Measurements from ENCODE around the gene ATP8B2.
"Not testable (repeated sequence)": the region's sequence is repeated elsewhere in the genome, so short reads cannot be mapped to it uniquely, and the experiment has no call there.

ATP8B2 gene

GRCh38 chr1:154371436-154371835 lies 46.1 kb downstream of the ATP8B2 start:
- DNase-seq (ENCODE audit: low spot score in 2 of 2) (no peak), ATAC-seq (ENCODE audit: low read depth) (no peak)
- no peak overlapping the region for H3K27ac Mint-ChIP-seq
- no peak overlapping the region for H3K4me3 Mint-ChIP-seq
- no peaks in the 10 kb centered on the region for H3K27me3 Mint-ChIP-seq
- H3K36me3 Mint-ChIP-seq = no peaks in the 10 kb centered on the region
- no peaks in the 10 kb centered on the region for H3K9me3 Mint-ChIP-seq
- H3K4me1 Mint-ChIP-seq = no peaks in the 10 kb centered on the region

DNA sequence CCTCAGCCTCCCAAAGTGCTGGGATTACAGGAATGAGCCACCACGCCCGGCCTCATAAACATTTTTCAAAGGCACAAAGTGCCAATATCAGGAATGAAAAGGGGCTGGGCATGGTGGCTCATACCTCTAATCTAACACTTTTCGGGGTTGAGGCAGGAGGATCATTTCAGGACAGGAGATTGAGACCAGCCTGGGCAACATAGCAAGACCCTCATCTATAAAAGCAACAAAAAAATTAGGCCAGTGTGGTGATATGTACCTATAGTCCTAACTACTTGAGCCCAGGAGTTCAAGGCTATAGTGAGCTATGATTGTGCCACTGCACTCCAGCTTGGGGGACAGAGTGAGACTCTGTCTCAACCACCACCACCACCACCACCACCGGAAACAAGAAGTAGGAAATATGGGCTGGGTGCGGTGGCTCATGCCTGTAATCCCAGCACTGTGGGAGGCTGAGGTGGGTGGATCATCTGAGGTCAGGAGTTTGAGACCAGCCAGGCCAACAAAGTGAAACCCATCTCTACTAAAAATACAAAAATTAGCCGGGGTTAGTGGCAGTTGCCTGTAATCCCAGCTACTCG lies 48.5 kb downstream of the ATP8B2 start:
- not testable (repeated sequence) for DNase-seq (ENCODE audit: low spot score in 2 of 2); H3K4me1 Mint-ChIP-seq; ATAC-seq (ENCODE audit: low read depth); H3K9me3 Mint-ChIP-seq; H3K27me3 Mint-ChIP-seq; H3K36me3 Mint-ChIP-seq; H3K4me3 Mint-ChIP-seq; H3K27ac Mint-ChIP-seq

DNA sequence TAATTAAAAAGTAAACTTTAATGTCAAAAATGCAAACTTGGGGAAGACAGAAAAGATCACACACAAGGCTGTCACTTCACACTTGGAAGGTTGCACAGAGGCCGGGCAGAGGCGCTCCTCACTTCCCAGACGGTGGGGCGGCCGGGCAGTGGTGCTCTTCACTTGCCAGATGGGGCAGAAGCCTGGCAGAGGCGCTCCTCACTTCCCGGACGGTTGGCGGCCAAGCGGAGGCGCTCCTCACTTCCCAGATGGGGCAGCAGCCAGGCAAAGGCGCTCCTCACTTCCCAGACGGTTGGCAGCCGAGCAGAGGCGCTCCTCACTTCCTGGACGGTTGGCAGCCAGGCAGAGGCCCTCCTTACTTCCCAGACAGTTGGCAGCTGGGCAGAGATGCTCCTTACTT lies 54.0 kb downstream of the ATP8B2 start:
- no peaks in the 10 kb centered on the region for H3K9me3 Mint-ChIP-seq
- H3K4me3 Mint-ChIP-seq = no peak overlapping the region
- H3K36me3 Mint-ChIP-seq = no peaks in the 10 kb centered on the region
- ATAC-seq (ENCODE audit: low read depth) = no peak
- DNase-seq (ENCODE audit: low spot score in 2 of 2) = no peak
- no peaks in the 10 kb centered on the region for H3K27me3 Mint-ChIP-seq
- H3K4me1 Mint-ChIP-seq = no peaks in the 10 kb centered on the region
- H3K27ac Mint-ChIP-seq = no peak overlapping the region

DNA sequence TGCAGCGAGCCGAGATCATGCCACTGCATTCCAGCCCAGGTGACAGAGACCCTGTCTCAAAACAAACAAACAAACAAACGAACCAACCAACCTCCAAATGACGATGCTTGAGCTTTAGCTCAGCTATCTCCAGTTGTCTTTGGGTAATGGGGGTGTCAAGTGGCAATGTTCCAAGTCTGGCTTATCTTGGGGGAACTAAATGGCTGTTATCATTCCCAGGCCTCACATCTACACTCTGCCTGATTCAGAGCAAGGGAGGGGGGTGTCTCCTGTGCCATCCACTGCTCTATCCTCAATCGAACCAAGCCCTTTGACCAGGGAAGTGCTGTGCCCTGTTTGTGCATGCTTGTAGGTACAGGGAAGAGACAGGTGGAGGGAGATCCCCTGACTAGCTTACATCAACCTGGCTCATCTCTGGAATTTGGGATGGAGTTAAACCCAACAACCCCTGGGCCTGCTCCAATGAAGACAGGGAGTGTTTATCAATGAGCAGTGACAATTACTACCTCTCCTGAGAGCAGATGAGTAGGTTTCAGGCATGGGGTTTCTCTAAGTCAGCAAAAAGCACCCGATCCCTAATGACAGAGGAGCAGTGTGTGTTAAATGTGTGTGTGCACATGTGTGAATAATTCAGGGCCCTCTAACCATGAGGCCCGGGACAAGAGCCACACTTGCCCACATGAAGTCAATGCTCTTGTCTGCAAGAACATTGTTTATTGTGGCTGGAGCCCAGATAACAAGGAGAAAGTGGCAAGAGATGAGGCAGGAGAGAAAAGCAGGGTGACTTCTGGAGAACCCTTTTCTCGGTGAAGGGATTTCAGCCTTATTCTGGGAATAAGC lies 59.5 kb downstream of the ATP8B2 start:
- Mint-ChIP-seq H3K27ac (peak overlapping the region; percentile 83), H3K9me3 (peaks cover 2% of the 10 kb centered on the region), H3K27me3 (no peaks in the 10 kb centered on the region), H3K36me3 (peaks cover 5% of the 10 kb centered on the region), H3K4me1 (peaks cover 14% of the 10 kb centered on the region), H3K4me3 (peak overlapping the region; percentile 12)
- no peak for ATAC-seq (ENCODE audit: low read depth)
- no peak for DNase-seq (ENCODE audit: low spot score in 2 of 2)

GRCh38 chr1:154386643-154387352 lies 61.5 kb downstream of the ATP8B2 start:
- Mint-ChIP-seq H3K36me3 (peaks cover 5% of the 10 kb centered on the region), H3K27ac (peak overlapping the region; percentile 87), H3K4me1 (peaks cover 14% of the 10 kb centered on the region), H3K9me3 (peaks cover 2% of the 10 kb centered on the region), H3K27me3 (no peaks in the 10 kb centered on the region), H3K4me3 (peak overlapping the region; percentile 87)
- peak; percentile 86 for ATAC-seq (ENCODE audit: low read depth)
- peak; percentile 33 to 48 for DNase-seq (ENCODE audit: low spot score in 2 of 2)

DNA sequence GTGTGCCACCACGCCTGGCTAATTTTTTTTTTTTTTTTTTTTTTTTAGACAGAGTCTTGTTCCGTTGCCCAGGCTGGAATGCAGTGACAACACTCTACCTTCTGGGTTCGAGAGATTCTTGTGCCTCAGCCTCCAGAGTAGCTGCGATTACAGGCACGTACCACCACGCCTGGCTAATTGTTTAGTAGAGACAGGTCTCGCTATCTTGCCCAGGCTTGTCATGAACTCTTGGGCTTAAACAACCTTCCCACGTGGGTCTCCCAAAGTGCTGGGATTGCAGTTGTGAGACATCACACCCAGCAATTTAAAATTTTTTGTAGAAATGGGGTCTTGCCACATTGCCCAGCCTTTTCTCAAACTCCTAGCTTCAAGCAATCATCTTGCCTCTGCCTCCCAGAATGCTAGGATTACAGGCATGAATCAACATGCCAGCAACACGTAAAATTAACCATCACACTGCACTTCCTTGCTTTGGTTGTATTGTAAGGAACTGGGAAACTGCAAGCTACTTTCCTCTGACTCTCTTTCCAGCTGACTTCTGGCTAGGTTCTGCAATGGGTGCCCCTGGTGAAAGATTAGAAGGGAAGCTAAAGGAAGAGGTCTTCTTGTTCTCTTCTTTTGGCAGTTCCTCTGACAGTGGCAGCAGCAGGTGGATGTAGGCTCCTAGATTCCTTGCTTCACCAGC lies 65.9 kb downstream of the ATP8B2 start:
- H3K36me3 Mint-ChIP-seq = no peaks in the 10 kb centered on the region
- H3K9me3 Mint-ChIP-seq = no peaks in the 10 kb centered on the region
- H3K4me3 Mint-ChIP-seq = no peak overlapping the region
- H3K4me1 Mint-ChIP-seq = peaks cover 6% of the 10 kb centered on the region
- no peak for DNase-seq (ENCODE audit: low spot score in 2 of 2)
- no peak for ATAC-seq (ENCODE audit: low read depth)
- no peak overlapping the region for H3K27ac Mint-ChIP-seq
- no peaks in the 10 kb centered on the region for H3K27me3 Mint-ChIP-seq

DNA sequence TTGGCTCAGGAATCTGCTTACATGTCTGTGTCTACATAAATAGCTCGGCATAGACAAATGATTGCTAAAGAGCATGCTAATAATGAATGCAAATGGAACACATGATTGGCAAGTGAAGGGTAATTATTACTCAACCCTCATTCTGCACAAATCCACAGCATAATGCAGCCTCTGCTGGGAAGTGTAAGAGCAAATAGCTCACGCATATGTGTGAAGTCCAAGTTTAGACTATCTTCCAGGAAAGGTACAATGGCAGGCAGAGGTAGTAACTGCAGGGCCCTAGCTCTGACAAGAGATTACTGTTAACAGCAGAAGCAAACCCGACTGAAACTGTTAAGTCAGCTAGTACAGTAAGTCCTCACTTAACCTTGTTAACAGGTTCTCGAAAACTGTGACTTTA lies 72.8 kb downstream of the ATP8B2 start:
- no peak overlapping the region for H3K4me3 Mint-ChIP-seq
- H3K4me1 Mint-ChIP-seq = no peaks in the 10 kb centered on the region
- ATAC-seq (ENCODE audit: low read depth) (no peak), DNase-seq (ENCODE audit: low spot score in 2 of 2) (no peak)
- H3K36me3 Mint-ChIP-seq = no peaks in the 10 kb centered on the region
- no peaks in the 10 kb centered on the region for H3K9me3 Mint-ChIP-seq
- H3K27me3 Mint-ChIP-seq = no peaks in the 10 kb centered on the region
- no peak overlapping the region for H3K27ac Mint-ChIP-seq

DNA sequence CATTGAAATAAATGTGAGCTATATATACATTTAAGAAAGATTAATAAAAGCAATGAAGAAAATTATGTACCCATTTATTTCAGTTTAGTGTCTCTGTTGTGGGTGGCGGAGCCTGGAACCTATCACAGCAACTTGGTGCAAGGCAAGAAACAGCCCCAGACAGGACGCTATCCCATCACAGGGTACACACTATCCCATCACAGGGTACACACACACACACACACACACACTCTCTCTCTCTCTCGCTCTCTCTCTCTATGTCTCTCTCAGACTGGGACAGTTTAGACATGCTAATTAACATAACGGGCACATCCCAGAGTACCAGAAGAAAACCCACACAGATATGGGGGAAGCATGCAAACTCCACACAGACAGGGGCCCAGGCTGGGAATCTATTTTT lies 73.4 kb downstream of the ATP8B2 start:
- no peaks in the 10 kb centered on the region for H3K36me3 Mint-ChIP-seq
- H3K27ac Mint-ChIP-seq = no peak overlapping the region
- no peak overlapping the region for H3K4me3 Mint-ChIP-seq
- ATAC-seq (ENCODE audit: low read depth) (no peak), DNase-seq (ENCODE audit: low spot score in 2 of 2) (no peak)
- H3K9me3 Mint-ChIP-seq = no peaks in the 10 kb centered on the region
- peaks cover 1% of the 10 kb centered on the region for H3K4me1 Mint-ChIP-seq
- H3K27me3 Mint-ChIP-seq = no peaks in the 10 kb centered on the region

DNA sequence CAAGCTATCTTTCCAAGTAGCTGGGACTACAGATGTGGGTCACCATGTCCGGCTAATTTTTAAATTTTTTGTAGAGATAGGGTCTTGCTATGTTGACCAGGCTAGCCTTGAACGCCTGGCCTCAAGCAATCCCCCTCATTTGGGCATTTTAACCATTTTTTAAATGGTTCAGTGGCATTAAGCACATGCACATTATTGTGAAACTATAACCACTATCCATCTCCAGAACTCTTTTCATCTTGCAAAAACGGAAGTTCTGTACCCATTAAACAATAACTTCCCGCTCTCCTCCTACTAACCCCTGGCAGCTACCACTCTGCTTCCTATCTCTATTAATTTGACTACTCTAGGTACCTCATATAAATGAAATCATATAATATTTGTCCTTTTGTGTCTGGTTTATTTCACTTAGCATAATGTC lies 75.1 kb downstream of the ATP8B2 start:
- Mint-ChIP-seq H3K4me1 (peaks cover 7% of the 10 kb centered on the region), H3K36me3 (no peaks in the 10 kb centered on the region), H3K27me3 (no peaks in the 10 kb centered on the region), H3K4me3 (no peak overlapping the region), H3K27ac (no peak overlapping the region), H3K9me3 (no peaks in the 10 kb centered on the region)
- no peak for DNase-seq (ENCODE audit: low spot score in 2 of 2)
- ATAC-seq (ENCODE audit: low read depth) = no peak

All from memory B cell (primary cell).